Measurements from ENCODE around the gene CHAF1A. TPM values are rescaled to one million over a fixed set of nuclear protein-coding genes. Genes with fewer than 3 reads are reported as not detected.

The CHAF1A gene
- total and polyA plus RNA-seq, 7 experiments from 2014 or later = 3.2 to 71.2 (median 12.4) TPM

- ChIA-PET POLR2A (interaction anchor here (0.6 to 4.6 kb wide), 3 partner anchors 17 to 154 kb away, joined by 3 to 41 read pairs (median 3); partner anchors contain the start of genes SH3GL1 and UBXN6), CTCF (no interaction called here)
- intact Hi-C loops (cut with micrococcal nuclease) = loop anchor here (5.0 to 10.0 kb wide), 8 partner anchors 147 to 1898 kb away; partner anchors contain the start of genes ALKBH7 (in 2 of the 2), EEF2 (in 2 of the 2), DPP9 (in 1 of the 2) and MFSD12 (in 1 of the 2)
- H3K27ac ChIP-seq (ENCODE audit: low read depth, low read length) = peak overlapping the region; percentile 37
- no peaks in the 10 kb centered on the region for H3K9me3 ChIP-seq (ENCODE audit: control insufficient read depth in 2 of 3, low read length in 3 of 3)
- H3K27ac Mint-ChIP-seq = peak overlapping the region in 8 of 9 donors; percentile 22 to 83 (median 56)
- H3K36me3 ChIP-seq (ENCODE audit: control insufficient read depth in 2 of 3, insufficient read depth in 3 of 3, low read length in 3 of 3) = peaks cover 0 to 28% (median 0%) of the 10 kb centered on the region in 3 experiments
- no peak overlapping the region for H3K4me3 ChIP-seq (ENCODE audit: low read length)
- H3K36me3 Mint-ChIP-seq = peaks cover 1 to 12% (median 8%) of the 10 kb centered on the region in 5 donors
- H3K9me3 Mint-ChIP-seq = no peaks in the 10 kb centered on the region
- H3K4me3 Mint-ChIP-seq = peak overlapping the region in 9 of 10 donors; percentile 66 to 87 (median 78)
- H3K4me1 ChIP-seq (ENCODE audit: control insufficient read depth in 2 of 2, insufficient read depth in 2 of 2, low read length in 2 of 2) = peaks cover 7 to 12% of the 10 kb centered on the region in 2 donors
- DNase-seq (no peak), ATAC-seq (no peak)
- H3K27me3 ChIP-seq (ENCODE audit: control insufficient read depth in 2 of 2, insufficient read depth in 2 of 2, low read length in 2 of 2) = no peaks in the 10 kb centered on the region
- H3K27me3 Mint-ChIP-seq = no peaks in the 10 kb centered on the region
- peaks cover 11 to 29% (median 24%) of the 10 kb centered on the region in 7 donors for H3K4me1 Mint-ChIP-seq
Measured at GRCh38 chr19:4474514-4475022, 72.1 kb downstream of the CHAF1A start.

GRCh38 chr19:4477034-4477801 lies 74.8 kb downstream of the CHAF1A start:
- no peak overlapping the region for H3K4me3 Mint-ChIP-seq
- H3K27ac Mint-ChIP-seq = no peak overlapping the region
- peaks cover 5 to 24% (median 18%) of the 10 kb centered on the region in 7 donors for H3K4me1 Mint-ChIP-seq
- H3K27me3 Mint-ChIP-seq = no peaks in the 10 kb centered on the region
- H3K36me3 ChIP-seq (ENCODE audit: control insufficient read depth in 2 of 3, insufficient read depth in 3 of 3, low read length in 3 of 3) = peaks cover 0 to 31% (median 0%) of the 10 kb centered on the region in 3 experiments
- no peaks in the 10 kb centered on the region for H3K9me3 Mint-ChIP-seq
- no peaks in the 10 kb centered on the region for H3K9me3 ChIP-seq (ENCODE audit: control insufficient read depth in 2 of 3, low read length in 3 of 3)
- peaks cover 1 to 15% (median 8%) of the 10 kb centered on the region in 5 donors for H3K36me3 Mint-ChIP-seq
- intact Hi-C loops (cut with micrococcal nuclease) = loop anchor here in 1 of 2 donors (10.0 kb wide), 1 partner anchor 922 kb away; the partner anchor contains the start of gene MFSD12
- DNase-seq = no peak
- ATAC-seq = no peak
- no peak overlapping the region for H3K4me3 ChIP-seq (ENCODE audit: low read length)
- no peaks in the 10 kb centered on the region for H3K27me3 ChIP-seq (ENCODE audit: control insufficient read depth in 2 of 2, insufficient read depth in 2 of 2, low read length in 2 of 2)
- H3K4me1 ChIP-seq (ENCODE audit: control insufficient read depth in 2 of 2, insufficient read depth in 2 of 2, low read length in 2 of 2) = peaks cover 5 to 7% of the 10 kb centered on the region in 2 donors
- H3K27ac ChIP-seq (ENCODE audit: low read depth, low read length) = no peak overlapping the region
- ChIA-PET POLR2A (no interaction called here), CTCF (interaction anchor here (0.5 to 0.6 kb wide), 2 partner anchors 234 to 259 kb away, joined by 3 read pairs; no protein-coding TSS in a partner anchor)

- Mint-ChIP-seq H3K9me3 (no peaks in the 10 kb centered on the region), H3K36me3 (peaks cover 0 to 19% (median 7%) of the 10 kb centered on the region in 5 donors)
- no peak for ATAC-seq
Measured at GRCh38 chr19:4482721-4483364, 80.4 kb downstream of the CHAF1A start.

DNA sequence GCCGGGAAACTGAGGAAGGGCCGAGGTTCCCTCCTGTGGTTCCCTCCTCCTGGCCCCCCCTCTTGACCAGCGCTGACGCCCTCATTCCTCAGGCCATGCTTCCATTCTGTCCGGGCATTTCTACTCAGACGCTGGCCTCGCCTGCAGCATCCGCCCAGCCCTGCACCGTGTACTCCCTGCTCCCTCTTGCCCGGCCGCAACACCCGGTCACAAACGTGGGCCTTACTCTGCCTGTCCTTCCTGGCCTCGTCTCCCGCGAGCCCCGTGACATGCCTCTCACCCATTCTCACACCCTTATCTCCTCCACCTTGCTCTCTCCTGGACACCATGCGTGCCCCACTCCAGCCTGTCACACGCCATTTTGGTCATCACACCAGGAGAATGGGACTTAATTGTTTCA lies 80.9 kb downstream of the CHAF1A start:
- Histone ChIP-seq H3K36me3 (ENCODE audit: control insufficient read depth in 2 of 3, insufficient read depth in 3 of 3, low read length in 3 of 3) (peaks cover 0 to 24% (median 0%) of the 10 kb centered on the region in 3 experiments), H3K4me1 (ENCODE audit: control insufficient read depth in 2 of 2, insufficient read depth in 2 of 2, low read length in 2 of 2) (no peaks in the 10 kb centered on the region), H3K9me3 (ENCODE audit: control insufficient read depth in 2 of 3, low read length in 3 of 3) (no peaks in the 10 kb centered on the region), H3K27me3 (ENCODE audit: control insufficient read depth in 2 of 2, insufficient read depth in 2 of 2, low read length in 2 of 2) (no peaks in the 10 kb centered on the region), H3K4me3 (ENCODE audit: low read length) (no peak overlapping the region), H3K27ac (ENCODE audit: low read depth, low read length) (no peak overlapping the region)
- no peak overlapping the region for H3K4me3 Mint-ChIP-seq
- ChIA-PET CTCF (no interaction called here), POLR2A (interaction anchor here (0.6 kb wide), 1 partner anchor 20 kb away, joined by 3 read pairs; no protein-coding TSS in a partner anchor)
- H3K27ac Mint-ChIP-seq = peak overlapping the region in 1 of 9 donors; percentile 16
- peaks cover 0 to 3% (median 0%) of the 10 kb centered on the region in 7 donors for H3K4me1 Mint-ChIP-seq
- H3K36me3 Mint-ChIP-seq = peaks cover 0 to 21% (median 8%) of the 10 kb centered on the region in 5 donors
- no peaks in the 10 kb centered on the region for H3K27me3 Mint-ChIP-seq
- ATAC-seq = no peak
- H3K9me3 Mint-ChIP-seq = no peaks in the 10 kb centered on the region
- intact Hi-C loops (cut with micrococcal nuclease) = no loop called here
- no peak for DNase-seq

More at GRCh38 chr19:4482721-4483364, 80.4 kb downstream of the CHAF1A start:
- POLR2A ChIA-PET = no interaction called here
- H3K4me3 ChIP-seq (ENCODE audit: low read length) = no peak overlapping the region
- intact Hi-C loops (cut with micrococcal nuclease) = no loop called here
- no peak for DNase-seq
- H3K4me1 Mint-ChIP-seq = peaks cover 0 to 3% (median 0%) of the 10 kb centered on the region in 7 donors
- no peaks in the 10 kb centered on the region for H3K4me1 ChIP-seq (ENCODE audit: control insufficient read depth in 2 of 2, insufficient read depth in 2 of 2, low read length in 2 of 2)
- no peaks in the 10 kb centered on the region for H3K27me3 Mint-ChIP-seq
- H3K27me3 ChIP-seq (ENCODE audit: control insufficient read depth in 2 of 2, insufficient read depth in 2 of 2, low read length in 2 of 2) = no peaks in the 10 kb centered on the region
- H3K36me3 ChIP-seq (ENCODE audit: control insufficient read depth in 2 of 3, insufficient read depth in 3 of 3, low read length in 3 of 3) = peaks cover 0 to 27% (median 0%) of the 10 kb centered on the region in 3 experiments
- no peaks in the 10 kb centered on the region for H3K9me3 ChIP-seq (ENCODE audit: control insufficient read depth in 2 of 3, low read length in 3 of 3)
- H3K27ac Mint-ChIP-seq = no peak overlapping the region
- no peak overlapping the region for H3K27ac ChIP-seq (ENCODE audit: low read depth, low read length)
- CTCF ChIA-PET = no interaction called here
- H3K4me3 Mint-ChIP-seq = no peak overlapping the region

- ChIA-PET POLR2A (no interaction called here), CTCF (no interaction called here)
- no peak for DNase-seq
- intact Hi-C loops (cut with micrococcal nuclease) = no loop called here
- peaks cover 0 to 44% (median 0%) of the 10 kb centered on the region in 3 experiments for H3K36me3 ChIP-seq (ENCODE audit: control insufficient read depth in 2 of 3, insufficient read depth in 3 of 3, low read length in 3 of 3)
- Mint-ChIP-seq H3K27me3 (no peaks in the 10 kb centered on the region), H3K9me3 (no peaks in the 10 kb centered on the region), H3K27ac (peak overlapping the region in 1 of 9 donors; percentile 1), H3K36me3 (peaks cover 0 to 29% (median 12%) of the 10 kb centered on the region in 5 donors), H3K4me3 (no peak overlapping the region), H3K4me1 (peaks cover 0 to 3% (median 0%) of the 10 kb centered on the region in 7 donors)
- no peaks in the 10 kb centered on the region for H3K27me3 ChIP-seq (ENCODE audit: control insufficient read depth in 2 of 2, insufficient read depth in 2 of 2, low read length in 2 of 2)
- no peak for ATAC-seq
- H3K4me1 ChIP-seq (ENCODE audit: control insufficient read depth in 2 of 2, insufficient read depth in 2 of 2, low read length in 2 of 2) = no peaks in the 10 kb centered on the region
- no peak overlapping the region for H3K4me3 ChIP-seq (ENCODE audit: low read length)
- H3K27ac ChIP-seq (ENCODE audit: low read depth, low read length) = no peak overlapping the region
- no peaks in the 10 kb centered on the region for H3K9me3 ChIP-seq (ENCODE audit: control insufficient read depth in 2 of 3, low read length in 3 of 3)
Measured at GRCh38 chr19:4487572-4487971, 85.1 kb downstream of the CHAF1A start.

- Mint-ChIP-seq H3K4me1 (peaks cover 0 to 3% (median 0%) of the 10 kb centered on the region in 7 donors), H3K9me3 (no peaks in the 10 kb centered on the region), H3K27me3 (no peaks in the 10 kb centered on the region), H3K27ac (no peak overlapping the region), H3K4me3 (no peak overlapping the region), H3K36me3 (peaks cover 0 to 26% (median 12%) of the 10 kb centered on the region in 5 donors)
- intact Hi-C loops (cut with micrococcal nuclease) = no loop called here
- no peak for DNase-seq
- no peaks in the 10 kb centered on the region for H3K27me3 ChIP-seq (ENCODE audit: control insufficient read depth in 2 of 2, insufficient read depth in 2 of 2, low read length in 2 of 2)
- H3K4me3 ChIP-seq (ENCODE audit: low read length) = no peak overlapping the region
- H3K4me1 ChIP-seq (ENCODE audit: control insufficient read depth in 2 of 2, insufficient read depth in 2 of 2, low read length in 2 of 2) = no peaks in the 10 kb centered on the region
- no peaks in the 10 kb centered on the region for H3K9me3 ChIP-seq (ENCODE audit: control insufficient read depth in 2 of 3, low read length in 3 of 3)
- peaks cover 0 to 47% (median 0%) of the 10 kb centered on the region in 3 experiments for H3K36me3 ChIP-seq (ENCODE audit: control insufficient read depth in 2 of 3, insufficient read depth in 3 of 3, low read length in 3 of 3)
- no peak for ATAC-seq
- CTCF ChIA-PET = no interaction called here
- POLR2A ChIA-PET = no interaction called here
- H3K27ac ChIP-seq (ENCODE audit: low read depth, low read length) = no peak overlapping the region
Measured at GRCh38 chr19:4488496-4488895, 86.1 kb downstream of the CHAF1A start.
